GM23338 (cell line): ENCODE data around the gene UGT8. TPM values are rescaled to one million over a fixed set of nuclear protein-coding genes. Genes with fewer than 3 reads are reported as not detected.

Experiments
- ATAC-seq: fragments of 200-7000 bp; cut with Tn5 transposase; 3 replicates; pipeline ENCODE4 v1.9.1; 2020
- DNase-seq: peaks from one replicate; pipeline ENCODE4 v3.0.0-alpha.2; 2015; ENCODE audit warnings: low spot score
- H2AFZ ChIP-seq: fragments of 200-600 bp; sonication (generic); 2 replicates; pipeline ENCODE4 v1.8.0; 2016; ENCODE audit warnings: antibody characterized with exemption, mild to moderate bottlenecking, moderate library complexity
- H3F3A ChIP-seq: fragments of 200-600 bp; sonication (generic); replicated peaks from 2 replicates; pipeline ENCODE4 v1.8.0; 2017; ENCODE audit warnings: antibody characterized with exemption, mixed run types, low read depth
- H3K27ac ChIP-seq: fragments of 200-600 bp; sonication (generic); 2 replicates; pipeline ENCODE4 v1.6.1; 2016; ENCODE audit warnings: low read depth
- H3K27me3 ChIP-seq: fragments of 200-600 bp; sonication (generic); 2 replicates; pipeline ENCODE4 v1.8.0; 2016; ENCODE audit warnings: mild to moderate bottlenecking, mixed run types, moderate library complexity; ENCODE audit not compliant: insufficient read depth
- H3K36me3 ChIP-seq: fragments of 200-600 bp; sonication (generic); 2 replicates; pipeline ENCODE4 v1.8.0; 2016; ENCODE audit warnings: mild to moderate bottlenecking; ENCODE audit not compliant: insufficient read depth
- H3K4me1 ChIP-seq: fragments of 200-600 bp; sonication (generic); 2 replicates; pipeline ENCODE4 v1.8.0; 2016; ENCODE audit warnings: mild to moderate bottlenecking, moderate library complexity; ENCODE audit not compliant: insufficient read depth
- H3K4me2 ChIP-seq: fragments of 200-600 bp; sonication (generic); 2 replicates; pipeline ENCODE4 v1.7.1; 2017; ENCODE audit warnings: mixed run types
- H3K4me3 ChIP-seq: fragments of 200-600 bp; sonication (generic); 2 replicates; pipeline ENCODE4 v1.6.1; 2016; ENCODE audit warnings: mixed run types
- H3K79me2 ChIP-seq: fragments of 200-600 bp; sonication (generic); replicated peaks from 2 replicates; pipeline ENCODE4 v1.8.0; 2017; ENCODE audit warnings: mild to moderate bottlenecking; ENCODE audit not compliant: insufficient read depth
- H3K9me2 ChIP-seq: fragments of 200-600 bp; sonication (generic); 2 replicates; pipeline ENCODE4 v1.8.0; 2017; ENCODE audit not compliant: insufficient read depth
- H4K20me1 ChIP-seq: fragments of 200-600 bp; sonication (generic); replicated peaks from 2 replicates; pipeline ENCODE4 v1.8.0; 2017; ENCODE audit warnings: mild to moderate bottlenecking; ENCODE audit not compliant: insufficient read depth
- H3K27ac Mint-ChIP-seq: 2 replicates; pipeline ENCODE4 v1.8.0; 2020; ENCODE audit warnings: inconsistent platforms, mild to moderate bottlenecking, moderate library complexity, mixed read lengths
- H3K27me3 Mint-ChIP-seq: 3 replicates; pipeline ENCODE4 v1.8.0; 2022; ENCODE audit warnings: low read depth, mild to moderate bottlenecking, moderate library complexity, mixed read lengths, inconsistent platforms; ENCODE audit not compliant: insufficient read depth, poor library complexity
- H3K36me3 Mint-ChIP-seq: 3 replicates; pipeline ENCODE4 v1.8.0; 2021; ENCODE audit warnings: low read depth, mild to moderate bottlenecking, inconsistent platforms, moderate library complexity, mixed read lengths
- H3K4me1 Mint-ChIP-seq: 3 replicates; pipeline ENCODE4 v1.8.0; 2020; ENCODE audit warnings: mild to moderate bottlenecking, inconsistent platforms, mixed read lengths
- H3K4me3 Mint-ChIP-seq: 3 replicates; pipeline ENCODE4 v1.8.0; 2021; ENCODE audit warnings: moderate library complexity, mild to moderate bottlenecking, inconsistent platforms, mixed read lengths
- H3K9me3 Mint-ChIP-seq: 3 replicates; pipeline ENCODE4 v1.8.0; 2020; ENCODE audit warnings: moderate library complexity, mild to moderate bottlenecking, inconsistent platforms, mixed read lengths
- CREB1 ChIP-seq: fragments of 250-450 bp; sonication (Bioruptor Pico); IDR thresholded peaks from 2 replicates; pipeline ENCODE4 v1.5.0; 2020; ENCODE audit warnings: low read depth, mild to moderate bottlenecking, moderate library complexity
- CTCF ChIP-seq, 2 experiments: fragments of 200-600 bp in 1 of 2; sonication (generic) in 1 of 2; conservative IDR thresholded peaks; 2 replicates each; pipeline versions ENCODE4 v1.5.1 to v1.6.1; 2016 to 2017; ENCODE audit warnings: antibody characterized with exemption in 2 of 2, low read depth in 2 of 2, mild to moderate bottlenecking in 2 of 2, moderate library complexity in 1 of 2
- EZH2 ChIP-seq: fragments of 200-600 bp; sonication (generic); IDR thresholded peaks from one replicate; pipeline ENCODE4 v1.8.0; 2017; ENCODE audit warnings: antibody characterized with exemption, mild to moderate bottlenecking, low read depth; ENCODE audit not compliant: unreplicated experiment
- EZH2phosphoT487 ChIP-seq: fragments of 200-600 bp; sonication (generic); IDR thresholded peaks from one replicate; pipeline ENCODE4 v1.8.1; 2018; ENCODE audit warnings: antibody characterized with exemption; ENCODE audit not compliant: unreplicated experiment
- JUNB ChIP-seq: IDR thresholded peaks from one replicate; pipeline ENCODE4 v1.6.1; 2016; ENCODE audit warnings: antibody characterized with exemption; ENCODE audit not compliant: unreplicated experiment
- NANOG ChIP-seq: IDR thresholded peaks from 2 replicates; pipeline ENCODE4 v1.6.1; 2016; ENCODE audit warnings: antibody characterized with exemption, borderline replicate concordance
- POLR2AphosphoS5 ChIP-seq: IDR thresholded peaks from 2 replicates; pipeline ENCODE4 v1.6.1; 2016; ENCODE audit warnings: antibody characterized with exemption, low read depth
- ZNF114 ChIP-seq: fragments of 250-450 bp; sonication (Bioruptor Pico); IDR thresholded peaks from 2 replicates; pipeline ENCODE4 v1.5.0; 2020; ENCODE audit warnings: mild to moderate bottlenecking, moderate library complexity
- ZNF331 ChIP-seq: fragments of 250-450 bp; sonication (Bioruptor Pico); IDR thresholded peaks from 2 replicates; pipeline ENCODE4 v1.5.0; 2020; ENCODE audit warnings: low read depth, mild to moderate bottlenecking, moderate library complexity
- ZNF462 ChIP-seq: fragments of 250-450 bp; sonication (Bioruptor Pico); IDR thresholded peaks from 2 replicates; pipeline ENCODE4 v1.5.0; 2020; ENCODE audit warnings: mild to moderate bottlenecking, moderate library complexity
- polyA plus RNA-seq: library from polyadenylated mRNA; unstranded; fragments of >200 nt; fragmentation: Nextera tagmentation; extraction: Ambion mirVana; gene quantifications from 2 replicates; pipeline ENCODE4 v1.2.1, GENCODE V29; 2016
- total RNA-seq: library from RNA; depleted of rRNA; stranded (reverse); fragments of >200 nt; shearing (Covaris generic); gene quantifications from 2 replicates; pipeline ENCODE4 v1.2.3, GENCODE V29; 2014
- TF ChIP-seq, protein P1 (sequence below): IDR thresholded peaks from 2 replicates; pipeline ENCODE4 v1.6.1; 2016; ENCODE audit warnings: antibody characterized with exemption

The UGT8 gene
- total and polyA plus RNA-seq, 2 experiments from 2014 or later, result 14.9 to 39.0 TPM

GRCh38 chr4:114599231-114599902 is 760 bp downstream of the UGT8 start:
- Histone ChIP-seq H3K27me3 (0 out of 2 replicates have a peak, but pooled peaks cover 6% of the 10 kb centered on the region), H3K9me2 (no peaks in the 10 kb centered on the region), H3K4me3 (peak overlapping the region; percentile 83), H3K36me3 (peaks cover 7% of the 10 kb centered on the region), H4K20me1 (no peaks in the 10 kb centered on the region), H3K4me1 (peaks cover 35% of the 10 kb centered on the region), H3K4me2 (peak overlapping the region; percentile 87), H2AFZ (peak overlapping the region; percentile 70), H3K27ac (no peak overlapping the region), H3F3A (no peaks in the 10 kb centered on the region), H3K79me2 (peaks cover 46% of the 10 kb centered on the region)
- Mint-ChIP-seq H3K4me1 (peaks cover 8% of the 10 kb centered on the region), H3K4me3 (peak overlapping the region; percentile 89), H3K9me3 (peaks cover 20% of the 10 kb centered on the region), H3K27ac (peak overlapping the region; percentile 36), H3K36me3 (peaks cover 18% of the 10 kb centered on the region), H3K27me3 (peaks cover 14% of the 10 kb centered on the region)
- TF ChIP-seq NANOG, result no peak
- no peak for TF ChIP-seq EZH2
- 0 out of 2 replicates have a peak, but pooled peaks have one; percentile 4 for TF ChIP-seq POLR2AphosphoS5
- TF ChIP-seq ZNF331 (CRISPR knock-in tag), result no peak
- peak in 1 of 2 experiments; percentile 26; a peak in 2 of 4 replicates for TF ChIP-seq CTCF (conservative IDR thresholded peaks at IDR 0.05; ENCODE audit: low read depth in 2 of 2)
- ATAC-seq (peak; percentile 50), DNase-seq (peak; percentile 78)

DNA sequence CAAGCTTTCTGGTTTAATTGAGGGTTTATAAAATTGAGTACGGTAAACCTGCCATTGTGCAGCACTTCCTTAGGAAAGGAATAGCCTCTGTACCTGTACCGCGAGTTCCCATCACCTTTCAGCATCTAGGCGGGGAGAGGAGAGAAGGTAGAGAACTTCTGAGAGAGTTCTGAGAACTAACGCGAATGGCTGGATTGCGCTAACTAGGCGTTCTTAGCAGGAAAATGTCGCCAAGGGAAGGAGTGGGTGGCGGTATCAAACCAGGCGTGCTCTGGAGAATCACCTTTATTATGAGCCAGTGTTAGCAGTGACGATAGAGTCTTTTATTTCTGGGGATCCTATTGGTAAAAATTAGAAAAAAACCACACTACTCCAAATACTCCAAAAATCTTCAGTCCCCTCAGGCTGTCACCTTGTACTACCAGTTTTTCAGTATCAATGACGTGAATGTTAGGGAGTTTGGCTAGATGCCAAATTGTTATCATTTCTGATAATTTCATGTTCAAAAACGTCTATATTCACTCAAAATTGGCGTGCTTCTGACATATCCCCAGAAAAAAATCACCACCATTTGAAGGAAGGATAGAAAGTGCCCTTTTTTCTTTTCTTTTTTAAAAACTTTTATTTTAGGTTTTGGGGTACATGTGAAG is 1.4 kb downstream of the UGT8 start:
- Histone ChIP-seq H3K4me2 (peak overlapping the region; percentile 87), H3K27me3 (0 out of 2 replicates have a peak, but pooled peaks cover 6% of the 10 kb centered on the region), H4K20me1 (no peaks in the 10 kb centered on the region), H3K27ac (no peak overlapping the region), H3K4me1 (peaks cover 40% of the 10 kb centered on the region), H3K4me3 (peak overlapping the region; percentile 83), H3K36me3 (peaks cover 4% of the 10 kb centered on the region), H2AFZ (peak overlapping the region; percentile 70), H3K9me2 (no peaks in the 10 kb centered on the region), H3F3A (no peaks in the 10 kb centered on the region), H3K79me2 (peaks cover 53% of the 10 kb centered on the region)
- Mint-ChIP-seq H3K27me3 (peaks cover 12% of the 10 kb centered on the region), H3K27ac (peak overlapping the region; percentile 36), H3K4me3 (peak overlapping the region; percentile 89), H3K9me3 (peaks cover 14% of the 10 kb centered on the region), H3K4me1 (peaks cover 11% of the 10 kb centered on the region), H3K36me3 (peaks cover 11% of the 10 kb centered on the region)
- peak; percentile 64 for DNase-seq
- ATAC-seq, result peak; percentile 19
- TF ChIP-seq CREB1 (CRISPR knock-in tag) (no peak), NANOG (no peak), JUNB (no peak), ZNF331 (CRISPR knock-in tag) (no peak), POLR2AphosphoS5 (no peak), EZH2 (no peak), ZNF462 (CRISPR knock-in tag) (no peak), ZNF114 (CRISPR knock-in tag) (no peak), EZH2phosphoT487 (no peak)
- TF ChIP-seq, protein P1, sequence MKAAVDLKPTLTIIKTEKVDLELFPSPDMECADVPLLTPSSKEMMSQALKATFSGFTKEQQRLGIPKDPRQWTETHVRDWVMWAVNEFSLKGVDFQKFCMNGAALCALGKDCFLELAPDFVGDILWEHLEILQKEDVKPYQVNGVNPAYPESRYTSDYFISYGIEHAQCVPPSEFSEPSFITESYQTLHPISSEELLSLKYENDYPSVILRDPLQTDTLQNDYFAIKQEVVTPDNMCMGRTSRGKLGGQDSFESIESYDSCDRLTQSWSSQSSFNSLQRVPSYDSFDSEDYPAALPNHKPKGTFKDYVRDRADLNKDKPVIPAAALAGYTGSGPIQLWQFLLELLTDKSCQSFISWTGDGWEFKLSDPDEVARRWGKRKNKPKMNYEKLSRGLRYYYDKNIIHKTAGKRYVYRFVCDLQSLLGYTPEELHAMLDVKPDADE, result no peak
